Measurements from ENCODE around the gene ATG3.
A peak's percentile ranks its signal among the peaks of the same experiment; 100 is the strongest.

Gene ATG3

DNA sequence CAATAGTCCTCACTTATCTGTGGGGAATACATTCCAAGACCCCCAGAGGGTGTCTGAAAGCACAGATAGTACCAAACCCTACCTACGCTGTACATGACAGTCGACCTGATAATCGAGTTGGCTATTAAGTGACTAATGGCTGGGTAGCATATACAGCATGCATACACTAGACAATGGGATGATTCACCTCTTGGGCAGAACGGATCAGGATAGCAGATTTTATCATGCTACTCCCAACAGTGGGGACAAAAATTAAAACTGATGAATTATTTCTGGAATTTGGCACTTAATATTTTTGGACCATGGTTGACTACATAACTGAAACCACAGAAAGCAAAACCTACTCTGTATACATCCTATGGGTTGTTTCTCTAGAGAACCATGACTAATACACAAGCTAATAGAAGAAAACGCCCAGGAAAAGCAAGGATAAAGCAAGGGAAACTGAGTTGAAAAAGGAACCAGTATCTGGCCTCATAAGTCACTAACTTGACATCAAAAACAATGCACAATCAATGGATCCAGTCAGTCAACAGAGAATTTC lies 15.5 kb downstream of the ATG3 start:
- H3K9ac ChIP-seq (ENCODE audit: low read depth, low read length, poor library complexity) = no peak overlapping the region
- H3K79me1 ChIP-seq (ENCODE audit: low read depth, low read length) = no peaks in the 10 kb centered on the region
- no peaks in the 10 kb centered on the region for H3K4me1 ChIP-seq (ENCODE audit: control insufficient read depth in 2 of 2, insufficient read depth in 1 of 2, low read depth in 1 of 2, low read length in 2 of 2)
- H3K9me3 ChIP-seq (replicated peaks in 1 of 2; ENCODE audit: control insufficient read depth in 2 of 2, insufficient read depth in 1 of 2, low read depth in 1 of 2, low read length in 2 of 2) = no peaks in the 10 kb centered on the region
- no peak overlapping the region for H4K91ac ChIP-seq (ENCODE audit: low read depth, low read length, poor library complexity)
- H2BK15ac ChIP-seq (ENCODE audit: low read length) = no peak overlapping the region
- no peak overlapping the region for H2BK5ac ChIP-seq (ENCODE audit: low read length)
- H3K4me2 ChIP-seq (ENCODE audit: insufficient read depth, low read length, poor library complexity, severe bottlenecking) = no peak overlapping the region
- no peak overlapping the region for H2AK5ac ChIP-seq (ENCODE audit: low read depth, low read length)
- H3K14ac ChIP-seq (ENCODE audit: low read length) = no peak overlapping the region
- no peak for DNase-seq (ENCODE audit: low spot score)
- H3K18ac ChIP-seq (ENCODE audit: low read length) = no peak overlapping the region
- H3K36me3 ChIP-seq (replicated peaks in 1 of 2; ENCODE audit: control insufficient read depth in 2 of 2, insufficient read depth in 2 of 2, low read length in 2 of 2) = peaks cover 0 to 80% of the 10 kb centered on the region in 2 donors
- H3K4me3 ChIP-seq (ENCODE audit: low read length in 2 of 2) = no peak overlapping the region
- no peak overlapping the region for H3K23ac ChIP-seq (ENCODE audit: low read depth, low read length, poor library complexity)
- WGBS, 2 donors (ENCODE audit: extremely low coverage in 2 of 2, insufficient read length in 2 of 2, insufficient replicate concordance in 1 of 2) = no CpG with 5 or more reads among the region's 5 CpGs
- H4K8ac ChIP-seq (ENCODE audit: low read depth, low read length) = no peak overlapping the region
- no peak overlapping the region for H3K27ac ChIP-seq (replicated peaks; ENCODE audit: low read length)
- H2BK12ac ChIP-seq (ENCODE audit: low read length) = no peak overlapping the region
- no peak overlapping the region for H3K4ac ChIP-seq (ENCODE audit: low read length)
- no peak overlapping the region for H2BK120ac ChIP-seq (ENCODE audit: low read depth, low read length)
- H2AFZ ChIP-seq (ENCODE audit: low read length) = no peak overlapping the region
- H3K27me3 ChIP-seq (ENCODE audit: control insufficient read depth in 3 of 3, insufficient read depth in 3 of 3, low read depth in 1 of 3, low read length in 3 of 3) = no peaks in the 10 kb centered on the region

DNA sequence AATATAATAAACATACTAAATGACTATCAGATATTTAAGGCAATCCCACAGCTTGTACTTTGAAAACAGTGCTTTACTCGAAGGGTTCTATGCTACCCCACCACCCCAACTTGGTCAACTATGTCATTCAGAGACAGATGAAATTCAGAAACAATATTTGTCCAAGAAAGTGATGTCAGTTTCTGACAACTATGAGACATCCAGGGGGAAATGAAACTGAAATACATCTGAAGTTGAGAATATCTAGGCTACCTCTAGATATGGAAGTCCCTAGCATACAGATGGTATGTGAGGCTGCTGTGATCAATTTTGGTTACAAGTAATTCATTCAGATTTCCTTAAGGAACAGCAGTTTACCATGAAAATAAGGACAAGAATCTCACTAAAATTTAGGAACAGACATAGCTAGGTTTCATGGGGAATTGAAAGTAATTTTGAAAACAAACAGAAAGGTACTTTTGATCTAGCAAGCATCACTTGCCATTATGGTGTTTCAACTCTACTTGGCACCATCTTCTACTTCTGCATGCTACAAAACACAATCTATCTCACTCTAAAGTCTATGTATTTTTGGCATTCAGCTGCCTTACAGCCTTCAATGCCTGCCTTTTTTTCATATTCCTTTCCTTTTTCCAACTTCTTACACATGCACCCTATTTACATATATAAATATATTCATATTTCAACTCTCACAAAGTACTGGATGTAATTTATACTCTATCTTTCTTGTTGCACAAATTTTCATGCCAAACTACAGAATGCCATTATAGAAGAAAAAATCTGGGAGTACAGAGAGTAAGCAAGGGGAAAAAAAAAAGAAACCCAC lies 21.7 kb downstream of the ATG3 start:
- Histone ChIP-seq H3K14ac (ENCODE audit: low read length) (no peak overlapping the region), H3K9me3 (replicated peaks in 1 of 2; ENCODE audit: control insufficient read depth in 2 of 2, insufficient read depth in 1 of 2, low read depth in 1 of 2, low read length in 2 of 2) (no peaks in the 10 kb centered on the region), H4K91ac (ENCODE audit: low read depth, low read length, poor library complexity) (no peak overlapping the region), H3K23ac (ENCODE audit: low read depth, low read length, poor library complexity) (no peak overlapping the region), H3K36me3 (replicated peaks in 1 of 2; ENCODE audit: control insufficient read depth in 2 of 2, insufficient read depth in 2 of 2, low read length in 2 of 2) (peaks cover 0 to 62% of the 10 kb centered on the region in 2 donors), H3K18ac (ENCODE audit: low read length) (no peak overlapping the region), H3K4me3 (ENCODE audit: low read length in 2 of 2) (no peak overlapping the region), H3K27ac (replicated peaks; ENCODE audit: low read length) (no peak overlapping the region), H2BK15ac (ENCODE audit: low read length) (no peak overlapping the region), H3K4me1 (ENCODE audit: control insufficient read depth in 2 of 2, insufficient read depth in 1 of 2, low read depth in 1 of 2, low read length in 2 of 2) (no peaks in the 10 kb centered on the region), H3K4ac (ENCODE audit: low read length) (no peak overlapping the region), H3K4me2 (ENCODE audit: insufficient read depth, low read length, poor library complexity, severe bottlenecking) (no peak overlapping the region), H3K79me1 (ENCODE audit: low read depth, low read length) (no peaks in the 10 kb centered on the region), H3K27me3 (ENCODE audit: control insufficient read depth in 3 of 3, insufficient read depth in 3 of 3, low read depth in 1 of 3, low read length in 3 of 3) (no peaks in the 10 kb centered on the region), H2AFZ (ENCODE audit: low read length) (no peak overlapping the region), H3K9ac (ENCODE audit: low read depth, low read length, poor library complexity) (no peak overlapping the region), H4K8ac (ENCODE audit: low read depth, low read length) (no peak overlapping the region), H2AK5ac (ENCODE audit: low read depth, low read length) (no peak overlapping the region), H2BK120ac (ENCODE audit: low read depth, low read length) (no peak overlapping the region), H2BK12ac (ENCODE audit: low read length) (no peak overlapping the region), H2BK5ac (ENCODE audit: low read length) (no peak overlapping the region)
- WGBS, 2 donors (ENCODE audit: extremely low coverage in 2 of 2, insufficient read length in 2 of 2, insufficient replicate concordance in 1 of 2) = no CpG with 5 or more reads among the region's 1 CpG
- no peak for DNase-seq (ENCODE audit: low spot score)

DNA sequence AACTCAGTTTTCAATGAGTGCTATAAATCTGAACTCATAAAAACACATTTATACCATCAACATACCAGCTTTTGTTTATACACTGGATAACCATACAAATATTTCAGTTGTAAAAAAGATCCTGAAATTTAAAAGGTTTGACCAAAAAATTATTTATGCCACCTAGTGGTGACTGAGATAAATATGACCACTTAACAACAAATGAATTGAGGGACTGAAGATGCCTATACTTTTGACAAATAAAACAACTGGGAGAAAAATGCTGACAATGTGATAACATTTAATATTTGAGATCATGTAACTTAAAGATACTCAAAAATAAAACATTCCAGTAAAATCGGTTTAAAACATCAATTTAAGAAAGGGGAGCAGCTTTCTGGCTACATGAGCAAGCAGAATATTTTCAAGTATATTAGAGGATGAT lies 30.4 kb downstream of the ATG3 start:
- no peak overlapping the region for H4K8ac ChIP-seq (ENCODE audit: low read depth, low read length)
- H2BK15ac ChIP-seq (ENCODE audit: low read length) = no peak overlapping the region
- H2BK120ac ChIP-seq (ENCODE audit: low read depth, low read length) = no peak overlapping the region
- no peak overlapping the region for H2AK5ac ChIP-seq (ENCODE audit: low read depth, low read length)
- no peaks in the 10 kb centered on the region for H3K79me1 ChIP-seq (ENCODE audit: low read depth, low read length)
- H4K91ac ChIP-seq (ENCODE audit: low read depth, low read length, poor library complexity) = no peak overlapping the region
- DNase-seq (ENCODE audit: low spot score) = peak; percentile 6
- no peak overlapping the region for H3K27ac ChIP-seq (replicated peaks; ENCODE audit: low read length)
- peaks cover 3 to 89% of the 10 kb centered on the region in 2 donors for H3K36me3 ChIP-seq (replicated peaks in 1 of 2; ENCODE audit: control insufficient read depth in 2 of 2, insufficient read depth in 2 of 2, low read length in 2 of 2)
- H3K9ac ChIP-seq (ENCODE audit: low read depth, low read length, poor library complexity) = no peak overlapping the region
- H3K4me3 ChIP-seq (ENCODE audit: low read length in 2 of 2) = no peak overlapping the region
- no peak overlapping the region for H3K23ac ChIP-seq (ENCODE audit: low read depth, low read length, poor library complexity)
- H2BK5ac ChIP-seq (ENCODE audit: low read length) = no peak overlapping the region
- H3K4me1 ChIP-seq (ENCODE audit: control insufficient read depth in 2 of 2, insufficient read depth in 1 of 2, low read depth in 1 of 2, low read length in 2 of 2) = no peaks in the 10 kb centered on the region
- no peak overlapping the region for H3K18ac ChIP-seq (ENCODE audit: low read length)
- no peaks in the 10 kb centered on the region for H3K27me3 ChIP-seq (ENCODE audit: control insufficient read depth in 3 of 3, insufficient read depth in 3 of 3, low read depth in 1 of 3, low read length in 3 of 3)
- H2AFZ ChIP-seq (ENCODE audit: low read length) = no peak overlapping the region
- no peaks in the 10 kb centered on the region for H3K9me3 ChIP-seq (replicated peaks in 1 of 2; ENCODE audit: control insufficient read depth in 2 of 2, insufficient read depth in 1 of 2, low read depth in 1 of 2, low read length in 2 of 2)
- H3K4ac ChIP-seq (ENCODE audit: low read length) = no peak overlapping the region
- no peak overlapping the region for H2BK12ac ChIP-seq (ENCODE audit: low read length)
- no peak overlapping the region for H3K4me2 ChIP-seq (ENCODE audit: insufficient read depth, low read length, poor library complexity, severe bottlenecking)
- no CpG with 5 or more reads among the region's 1 CpG for WGBS, 2 donors (ENCODE audit: extremely low coverage in 2 of 2, insufficient read length in 2 of 2, insufficient replicate concordance in 1 of 2)
- no peak overlapping the region for H3K14ac ChIP-seq (ENCODE audit: low read length)

DNA sequence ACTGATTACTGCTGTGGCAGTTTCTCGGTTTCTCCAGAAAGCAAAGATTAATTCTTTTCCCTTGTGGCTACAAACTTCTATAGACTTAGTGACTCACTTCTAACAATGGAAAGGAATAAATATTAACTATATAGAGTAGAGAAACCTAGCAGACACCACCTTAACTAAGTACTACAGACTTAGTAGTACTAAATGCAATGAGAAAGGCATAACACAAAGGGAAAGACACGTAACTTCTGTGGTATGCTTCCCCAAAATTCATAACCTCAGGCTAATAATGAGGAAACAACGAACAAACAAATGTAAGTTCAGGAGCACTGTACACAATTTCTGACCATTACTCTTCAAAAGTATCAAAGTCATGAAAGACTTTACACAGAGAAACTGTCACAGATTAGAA lies 31.2 kb downstream of the ATG3 start:
- Histone ChIP-seq H3K4me2 (ENCODE audit: insufficient read depth, low read length, poor library complexity, severe bottlenecking) (no peak overlapping the region), H2AFZ (ENCODE audit: low read length) (no peak overlapping the region), H3K18ac (ENCODE audit: low read length) (no peak overlapping the region), H3K4ac (ENCODE audit: low read length) (no peak overlapping the region), H4K91ac (ENCODE audit: low read depth, low read length, poor library complexity) (no peak overlapping the region), H4K8ac (ENCODE audit: low read depth, low read length) (no peak overlapping the region), H2AK5ac (ENCODE audit: low read depth, low read length) (no peak overlapping the region), H3K27ac (replicated peaks; ENCODE audit: low read length) (no peak overlapping the region), H3K27me3 (ENCODE audit: control insufficient read depth in 3 of 3, insufficient read depth in 3 of 3, low read depth in 1 of 3, low read length in 3 of 3) (no peaks in the 10 kb centered on the region), H3K4me1 (ENCODE audit: control insufficient read depth in 2 of 2, insufficient read depth in 1 of 2, low read depth in 1 of 2, low read length in 2 of 2) (no peaks in the 10 kb centered on the region), H2BK120ac (ENCODE audit: low read depth, low read length) (no peak overlapping the region), H2BK15ac (ENCODE audit: low read length) (no peak overlapping the region), H3K9me3 (replicated peaks in 1 of 2; ENCODE audit: control insufficient read depth in 2 of 2, insufficient read depth in 1 of 2, low read depth in 1 of 2, low read length in 2 of 2) (no peaks in the 10 kb centered on the region), H2BK12ac (ENCODE audit: low read length) (no peak overlapping the region), H2BK5ac (ENCODE audit: low read length) (no peak overlapping the region), H3K36me3 (replicated peaks in 1 of 2; ENCODE audit: control insufficient read depth in 2 of 2, insufficient read depth in 2 of 2, low read length in 2 of 2) (peaks cover 3 to 81% of the 10 kb centered on the region in 2 donors), H3K23ac (ENCODE audit: low read depth, low read length, poor library complexity) (no peak overlapping the region), H3K79me1 (ENCODE audit: low read depth, low read length) (no peaks in the 10 kb centered on the region), H3K9ac (ENCODE audit: low read depth, low read length, poor library complexity) (no peak overlapping the region), H3K14ac (ENCODE audit: low read length) (no peak overlapping the region), H3K4me3 (ENCODE audit: low read length in 2 of 2) (no peak overlapping the region)
- DNase-seq (ENCODE audit: low spot score) = no peak
- no CpG with 5 or more reads among the region's 3 CpGs for WGBS, 2 donors (ENCODE audit: extremely low coverage in 2 of 2, insufficient read length in 2 of 2, insufficient replicate concordance in 1 of 2)
